ENCODE measurements around the gene MICAL3.
"Not testable (repeated sequence)": the region's sequence is repeated elsewhere in the genome, so short reads cannot be mapped to it uniquely, and the experiment has no call there.

MICAL3 gene

DNA sequence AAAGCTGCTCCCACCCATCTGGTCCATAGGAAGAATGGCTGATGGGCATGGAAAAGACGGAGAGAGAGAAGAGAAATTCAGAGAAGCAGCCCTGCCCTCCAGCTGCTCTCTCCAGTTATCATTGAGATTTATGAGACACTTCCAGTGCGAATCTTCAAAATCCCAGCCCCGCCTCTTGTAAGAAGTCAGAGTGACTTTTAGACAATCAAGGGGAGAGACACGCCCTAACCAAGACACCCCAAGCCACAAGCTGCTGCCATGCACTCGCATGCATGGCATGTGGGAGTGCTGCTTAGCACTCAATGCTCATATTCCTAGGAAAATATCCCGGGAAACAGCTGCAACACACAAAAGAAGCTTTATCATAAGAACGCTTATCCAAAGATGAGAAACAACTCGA lies 139.5 kb downstream of the MICAL3 start:
- DNase-seq (ENCODE audit: low read depth in 2 of 2), result no peak

- no peak for DNase-seq (ENCODE audit: low read depth in 2 of 2)
Observed at GRCh38 chr22:17884084-17884483, 140.3 kb downstream of the MICAL3 start.

DNA sequence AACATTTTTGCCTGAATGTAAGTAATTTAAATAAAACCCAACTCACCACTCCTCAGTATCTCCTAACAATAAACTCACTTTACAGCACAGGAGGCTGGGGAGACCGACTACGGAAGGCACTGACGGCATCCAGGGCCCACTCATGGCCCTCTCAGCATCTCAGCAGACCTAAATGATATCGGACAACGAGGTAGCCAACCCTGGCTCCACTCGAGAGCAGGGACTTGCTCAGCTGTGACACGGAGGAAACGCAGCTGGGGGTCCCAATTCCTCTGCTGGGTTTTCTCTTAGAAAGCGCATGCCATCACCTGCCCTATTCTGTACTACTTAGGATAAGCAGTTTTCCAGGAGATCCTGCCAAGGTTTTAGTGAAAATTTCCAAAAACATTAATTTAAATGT lies 141.0 kb downstream of the MICAL3 start:
- DNase-seq (ENCODE audit: low read depth in 2 of 2), result no peak

GRCh38 chr22:17882727-17883126 lies 141.6 kb downstream of the MICAL3 start:
- no peak for DNase-seq (ENCODE audit: low read depth in 2 of 2)

DNA sequence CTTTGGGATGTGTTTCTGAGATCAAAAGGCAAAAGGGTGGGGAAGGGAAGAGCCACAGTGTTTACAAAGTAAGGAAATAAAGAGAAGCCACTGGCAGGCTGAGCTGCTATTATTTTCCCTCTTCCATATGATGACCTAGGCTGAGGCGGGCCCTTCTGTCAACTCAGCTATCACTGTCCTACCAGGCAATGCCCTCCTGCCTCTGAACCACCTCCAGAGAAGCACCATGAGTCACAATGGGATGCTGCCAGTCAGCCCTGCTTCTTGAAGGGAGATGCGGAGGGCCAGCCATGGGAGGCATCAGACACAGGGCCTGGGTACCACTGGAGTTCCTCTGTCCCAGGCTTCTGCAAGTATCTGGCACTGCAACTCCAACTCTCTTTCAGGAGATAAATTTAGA lies 142.2 kb downstream of the MICAL3 start:
- no peak for DNase-seq (ENCODE audit: low read depth in 2 of 2)

DNA sequence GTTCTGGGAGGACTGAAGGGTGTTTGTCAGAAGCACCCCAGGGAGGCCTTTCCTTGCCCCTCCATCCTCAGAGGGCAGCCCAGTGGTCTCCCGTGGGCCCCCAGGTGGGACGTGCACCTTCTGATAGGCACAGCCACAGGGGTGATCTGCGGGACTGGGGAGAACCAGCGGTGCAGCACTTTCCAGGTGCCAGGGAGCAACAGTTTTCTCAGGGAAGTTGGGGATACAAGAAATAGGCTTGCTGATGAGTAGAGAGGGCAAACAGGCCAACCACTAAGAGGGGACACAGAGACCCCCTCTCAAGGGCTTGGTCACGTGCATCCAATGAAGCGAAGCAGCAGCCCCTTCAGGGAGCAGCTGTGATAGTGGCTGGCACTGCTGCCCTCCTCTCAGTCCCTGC lies 143.0 kb downstream of the MICAL3 start:
- no peak for DNase-seq (ENCODE audit: low read depth in 2 of 2)

GRCh38 chr22:17880468-17880867 lies 143.9 kb downstream of the MICAL3 start:
- DNase-seq (ENCODE audit: low read depth in 2 of 2), result no peak

DNA sequence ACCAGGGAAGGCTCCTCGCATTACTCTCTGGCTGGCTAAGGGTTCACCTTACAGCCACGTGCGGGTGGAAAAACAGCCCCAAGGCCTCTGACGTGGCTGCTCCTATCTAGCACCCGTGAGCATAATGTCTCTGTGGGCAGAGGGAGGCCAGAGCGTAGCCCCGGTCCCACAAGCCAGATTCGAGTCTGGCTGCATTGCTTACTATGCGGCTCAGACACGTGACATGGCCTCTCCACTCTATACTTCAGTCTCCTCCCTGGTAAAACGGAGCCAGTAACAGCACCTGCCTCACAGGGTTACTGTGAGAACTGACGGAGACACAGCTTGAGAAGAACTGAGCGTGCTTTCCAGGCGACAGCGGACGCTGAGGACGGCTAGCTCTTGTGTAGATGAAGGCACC lies 144.3 kb downstream of the MICAL3 start:
- DNase-seq (ENCODE audit: low read depth in 2 of 2), result no peak

DNA sequence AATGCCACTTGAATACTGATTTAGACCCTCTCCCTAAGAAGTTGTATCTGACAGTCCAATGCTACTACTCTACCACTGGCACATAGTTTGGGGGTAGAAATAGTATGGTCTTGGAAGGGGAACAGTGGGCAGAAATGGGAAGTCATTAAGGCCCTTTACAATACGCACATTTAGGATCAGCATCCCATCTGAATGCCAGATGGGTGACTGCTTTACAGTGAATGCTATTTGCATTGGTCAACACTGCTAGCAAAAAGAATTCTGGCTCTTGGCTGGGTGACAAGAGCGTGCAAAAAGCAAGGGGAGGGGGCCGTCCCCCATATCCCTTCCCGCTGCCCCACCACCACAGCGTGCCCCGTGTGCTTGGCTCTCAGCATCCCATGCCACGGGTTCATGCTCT lies 145.4 kb downstream of the MICAL3 start:
- DNase-seq (ENCODE audit: low read depth in 2 of 2), result no peak

DNA sequence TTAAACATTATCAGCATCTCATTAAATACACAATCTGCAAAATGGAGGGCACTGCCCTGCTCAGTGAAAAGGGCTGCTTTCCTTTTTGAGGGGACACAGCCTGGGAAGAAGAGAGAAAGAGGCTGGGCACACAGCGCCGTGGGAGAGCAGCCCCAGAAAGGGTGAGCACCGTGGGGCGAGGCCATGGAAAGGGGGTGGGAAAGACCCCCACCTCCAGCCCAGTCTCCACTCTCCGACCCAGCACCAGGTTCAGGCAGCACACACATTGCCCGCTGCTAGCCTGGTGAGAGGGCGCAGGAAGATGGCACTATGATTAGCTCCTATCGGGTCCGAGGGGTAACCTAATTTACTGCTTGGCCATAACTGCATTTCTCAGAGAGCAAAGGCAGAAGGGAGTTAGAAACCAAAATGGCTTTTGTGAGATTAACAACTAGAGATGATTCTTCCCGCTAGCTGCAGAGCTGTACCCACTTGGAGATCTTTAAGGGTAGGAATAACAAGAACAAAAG lies 146.1 kb downstream of the MICAL3 start:
- no peak for DNase-seq (ENCODE audit: low read depth in 2 of 2)

GRCh38 chr22:17876878-17877855 lies 147.2 kb downstream of the MICAL3 start:
- DNase-seq (ENCODE audit: low read depth in 2 of 2), result not testable (repeated sequence)

DNA sequence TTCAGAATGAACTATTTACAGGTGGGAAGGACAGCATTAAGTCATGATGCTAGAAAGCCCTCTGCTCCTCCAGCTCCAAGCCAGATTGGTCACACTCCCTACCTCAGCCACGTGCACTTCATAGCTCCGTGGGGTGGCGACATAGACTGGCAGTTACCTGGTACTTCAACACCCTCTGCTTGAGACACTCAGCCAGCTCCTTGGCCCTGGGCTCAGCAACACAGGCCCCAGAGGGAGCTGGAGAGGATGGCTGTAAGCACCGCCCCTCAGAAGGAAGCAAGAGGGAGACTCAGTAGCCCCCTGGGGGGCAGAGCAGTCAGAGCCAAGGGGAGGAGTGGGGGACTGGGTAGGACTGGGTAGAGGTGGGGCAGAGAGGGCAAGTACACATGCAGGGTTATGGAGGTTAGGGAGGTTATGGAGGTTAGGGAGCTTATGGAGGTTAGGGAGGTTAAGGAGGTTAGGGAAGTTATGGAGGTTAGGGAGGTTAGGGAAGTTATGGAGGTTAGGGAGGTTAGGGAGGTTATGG lies 148.0 kb downstream of the MICAL3 start:
- no peak for DNase-seq (ENCODE audit: low read depth in 2 of 2)

DNA sequence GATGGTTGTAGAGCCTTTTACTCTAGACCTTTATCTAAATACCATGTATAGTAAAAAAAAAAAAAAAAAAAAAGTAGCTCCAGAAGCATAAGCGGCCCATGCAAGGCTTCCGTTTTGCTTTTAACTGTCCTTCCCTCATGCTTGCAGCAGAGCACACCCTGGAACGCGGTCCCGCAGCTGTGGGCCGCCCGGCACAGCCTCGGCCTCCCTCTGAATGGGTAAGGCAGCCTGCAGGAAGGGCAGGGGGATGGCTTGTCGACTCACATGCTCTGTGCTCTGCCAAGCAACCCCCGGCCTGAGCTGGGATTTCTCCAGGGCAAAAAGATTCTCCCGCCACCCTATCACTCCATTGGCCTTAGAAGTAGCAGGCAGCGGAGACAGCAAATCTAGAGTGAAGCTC lies 148.7 kb downstream of the MICAL3 start:
- DNase-seq (ENCODE audit: low read depth in 2 of 2), result no peak

DNA sequence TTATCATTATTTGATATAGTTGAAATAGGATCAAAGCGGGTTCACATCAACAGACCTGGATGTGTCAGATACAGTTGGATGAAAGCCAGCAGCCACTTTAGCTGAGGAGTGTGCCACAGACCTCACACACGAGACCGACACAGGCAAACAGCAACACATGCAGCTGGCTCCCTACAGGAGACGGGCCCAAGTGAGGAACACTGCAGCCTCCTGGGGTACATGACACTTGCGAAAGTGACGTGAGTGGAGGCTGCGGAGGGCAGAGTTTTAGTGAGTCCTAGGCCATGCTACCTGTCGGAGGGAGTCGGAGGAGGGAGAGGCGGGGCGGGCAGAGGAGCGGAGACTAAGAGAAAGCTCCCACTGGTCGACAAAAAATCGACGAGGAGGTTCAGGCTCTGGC lies 149.2 kb downstream of the MICAL3 start:
- no peak for DNase-seq (ENCODE audit: low read depth in 2 of 2)

DNA sequence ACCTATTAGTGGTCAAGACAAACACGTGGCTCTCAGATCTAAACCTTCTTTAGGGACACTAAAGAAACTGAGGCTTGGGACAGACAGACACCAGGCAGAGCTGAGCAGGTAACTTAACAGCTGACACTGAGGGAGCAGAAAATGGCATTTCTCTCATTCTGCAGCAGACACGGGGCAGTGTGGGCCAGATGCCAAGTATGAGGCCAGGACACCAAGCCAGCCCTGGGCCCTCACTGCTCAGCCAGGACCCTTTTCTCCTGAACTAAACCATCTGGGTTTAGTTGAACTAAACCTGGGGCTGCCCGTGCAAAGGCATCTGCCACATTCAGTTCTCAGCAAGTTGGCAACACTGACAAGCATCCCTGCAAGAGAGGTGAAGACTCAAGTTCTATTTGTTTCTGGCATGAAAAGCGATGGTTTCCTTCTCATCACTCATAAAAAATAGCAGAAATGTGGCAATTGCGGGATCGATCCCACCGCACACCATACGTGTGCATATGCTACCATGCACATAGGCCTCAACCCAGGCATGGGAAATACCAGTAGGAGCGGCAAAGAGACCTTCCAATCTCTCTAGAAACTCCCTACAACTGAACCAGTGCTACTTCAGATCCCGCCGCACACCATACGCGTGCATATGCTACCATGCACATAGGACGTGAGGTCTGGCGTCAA lies 150.0 kb downstream of the MICAL3 start:
- DNase-seq (ENCODE audit: low read depth in 2 of 2), result no peak

- no peak for DNase-seq (ENCODE audit: low read depth in 2 of 2)
Observed at GRCh38 chr22:17873804-17874203, 150.6 kb downstream of the MICAL3 start.

GRCh38 chr22:17873116-17873515 lies 151.2 kb downstream of the MICAL3 start:
- no peak for DNase-seq (ENCODE audit: low read depth in 2 of 2)

DNA sequence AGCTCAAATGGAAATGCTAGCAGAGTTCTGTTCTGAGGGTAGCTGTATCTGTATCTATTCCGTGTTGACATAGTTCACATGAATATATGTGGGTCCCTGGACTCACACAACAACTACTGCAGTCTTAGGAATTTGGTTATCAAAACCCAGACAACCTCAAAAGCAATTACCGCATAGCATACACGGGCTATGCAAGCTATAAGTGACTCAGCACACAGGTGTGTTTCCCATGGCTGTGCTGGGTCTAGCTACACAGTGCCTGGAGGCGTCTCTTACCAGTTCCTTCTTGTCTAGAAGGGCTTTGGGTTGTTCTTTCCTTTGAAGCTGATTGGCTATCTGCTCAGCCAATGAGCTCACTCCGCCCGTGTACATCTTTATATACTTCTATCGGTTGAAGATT lies 151.9 kb downstream of the MICAL3 start:
- DNase-seq (ENCODE audit: low read depth in 2 of 2), result no peak

DNA sequence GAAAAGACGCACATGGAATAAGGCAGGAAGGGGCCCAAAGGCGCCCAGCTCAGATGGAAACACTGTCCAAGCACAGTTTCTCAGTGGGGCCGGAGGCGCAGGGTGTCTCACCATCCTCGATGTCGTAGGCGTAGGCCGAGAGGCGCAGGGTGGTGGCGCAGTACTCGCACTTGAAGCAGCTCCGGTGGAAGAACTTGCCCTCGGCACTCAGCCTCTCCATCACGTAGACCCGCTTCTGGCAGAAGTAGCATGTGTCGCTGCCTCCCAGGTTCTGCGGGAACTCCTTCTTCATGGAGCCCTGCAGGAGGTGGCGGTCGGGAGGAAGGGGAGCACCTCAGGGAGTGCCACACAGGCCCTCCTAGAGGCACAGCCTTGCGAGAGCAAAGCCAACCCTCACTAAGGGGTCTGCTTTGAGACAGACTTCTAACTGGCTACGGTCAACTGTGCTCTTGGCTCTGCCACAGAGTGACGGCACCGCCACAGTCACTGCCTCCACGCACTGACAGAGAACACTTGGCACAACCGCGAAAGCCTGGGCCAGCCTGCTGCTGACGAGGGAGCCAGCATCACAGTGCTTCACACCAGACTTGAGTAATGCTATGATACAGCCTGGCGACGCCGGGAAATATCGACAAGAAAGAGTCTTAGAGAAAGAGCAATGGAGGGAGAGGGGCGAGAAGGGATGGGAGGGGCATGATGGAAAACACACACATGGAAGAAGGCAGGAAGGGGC lies 152.5 kb downstream of the MICAL3 start:
- DNase-seq (ENCODE audit: low read depth in 2 of 2), result no peak

DNA sequence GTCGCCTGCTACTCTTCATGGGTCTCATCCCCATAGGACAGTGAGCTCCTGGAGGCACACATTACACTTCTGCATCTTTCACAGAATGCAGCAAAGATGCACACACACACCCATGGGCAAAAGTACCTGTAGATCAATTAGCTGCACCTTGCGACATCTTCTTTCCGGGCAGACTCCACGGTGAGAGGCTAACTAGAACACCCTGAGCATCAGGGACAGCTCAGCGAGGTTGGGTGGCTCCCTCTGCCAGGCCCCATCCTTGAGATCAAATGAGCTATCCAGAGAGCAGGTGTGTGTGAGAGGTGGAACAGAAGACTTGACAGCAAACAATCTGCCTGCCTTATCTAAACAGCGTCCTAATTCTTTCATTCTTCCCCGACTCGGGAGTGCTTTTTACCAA lies 154.0 kb downstream of the MICAL3 start:
- no peak for DNase-seq (ENCODE audit: low read depth in 2 of 2)

DNA sequence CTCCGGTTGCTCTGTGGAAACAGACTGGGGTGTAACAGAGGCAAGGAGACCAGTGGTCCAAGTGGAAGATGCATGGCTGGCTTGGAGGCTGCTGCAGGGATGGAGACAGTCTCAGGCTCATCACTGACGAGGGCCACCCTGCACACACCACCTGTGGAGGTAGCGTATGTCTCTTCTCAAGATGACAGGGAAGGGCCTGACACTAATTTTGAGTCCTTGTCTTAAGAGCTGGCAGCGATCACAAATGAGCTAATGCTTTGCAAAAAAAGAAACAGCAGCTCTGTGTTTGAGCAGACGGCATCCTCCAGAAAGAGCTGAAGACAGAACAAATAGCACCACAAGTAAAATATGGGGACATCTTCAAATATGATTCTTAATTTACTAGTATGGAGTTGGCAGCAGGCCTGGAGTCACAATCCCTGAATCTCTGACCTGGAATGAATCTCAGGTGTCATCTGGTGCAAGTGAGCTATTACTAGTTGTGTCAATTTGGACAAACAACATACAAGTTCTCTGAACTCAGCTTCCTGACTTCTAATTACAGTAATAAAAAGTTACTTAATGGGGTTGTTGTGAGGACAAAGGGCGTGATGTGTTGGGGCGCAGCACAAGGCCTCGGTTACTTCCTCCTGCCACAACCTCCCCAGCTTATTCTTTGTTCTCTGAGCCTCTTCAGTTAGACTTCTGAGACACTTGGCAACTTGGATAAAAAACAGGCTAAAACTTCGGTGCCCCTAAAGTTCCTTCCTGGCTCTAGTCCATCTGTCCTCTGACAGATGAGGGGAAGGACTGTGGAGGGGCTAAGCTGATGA lies 154.9 kb downstream of the MICAL3 start:
- DNase-seq (ENCODE audit: low read depth in 2 of 2), result no peak

Measured in stimulated activated CD4-positive, alpha-beta T cell treated with anti-CD3 and anti-CD28 coated beads, Interleukin-1b, Interleukin-23, amount 100 ng/mL, for 4 hours (primary cell).